Small intestine (tissue), 7 donors: ENCODE results near the gene TRRAP. TPM values are rescaled to one million over a fixed set of nuclear protein-coding genes. Genes with fewer than 3 reads are reported as not detected.

ENCODE experiments used
- DNase-seq, 2 donors: peaks; one replicate each; pipeline versions ENCODE4 v3.0.0 to v3.0.0-alpha.2; 2013
- FAIRE-seq: peaks from 2 replicates; lab custom pipeline; 2012; peaks lifted over from hg19 to GRCh38; lab: Jason Lieb, UNC
- H3K27ac ChIP-seq, 3 donors: one replicate each; pipeline ENCODE4 v1.5.1; 2013; ENCODE audit warnings: low read length in 2 of 3, mild to moderate bottlenecking in 2 of 3, control low read depth in 1 of 3, inconsistent platforms in 1 of 3, low read depth in 1 of 3, moderate library complexity in 1 of 3
- H3K27me3 ChIP-seq, 3 donors: one replicate each; pipeline ENCODE4 v1.6.1; 2013; ENCODE audit warnings: low read length in 3 of 3, inconsistent platforms in 1 of 3; ENCODE audit not compliant: control insufficient read depth in 3 of 3, insufficient read depth in 3 of 3
- H3K36me3 ChIP-seq, 3 donors: one replicate each; pipeline ENCODE4 v1.6.1; 2013; ENCODE audit warnings: low read length in 3 of 3, inconsistent platforms in 1 of 3, low read depth in 1 of 3, mild to moderate bottlenecking in 1 of 3, moderate library complexity in 1 of 3; ENCODE audit not compliant: control insufficient read depth in 3 of 3, insufficient read depth in 2 of 3
- H3K4me1 ChIP-seq, 3 donors: one replicate each; pipeline ENCODE4 v1.6.1; 2013; ENCODE audit warnings: low read length in 2 of 3, inconsistent platforms in 1 of 3, low read depth in 1 of 3, mild to moderate bottlenecking in 1 of 3, moderate library complexity in 1 of 3; ENCODE audit not compliant: control insufficient read depth in 3 of 3, insufficient read depth in 2 of 3
- H3K4me3 ChIP-seq, 3 donors: one replicate each; pipeline ENCODE4 v1.5.1; 2013; ENCODE audit warnings: low read length in 3 of 3, control low read depth in 1 of 3, inconsistent platforms in 1 of 3, low read depth in 1 of 3, mild to moderate bottlenecking in 1 of 3, moderate library complexity in 1 of 3
- H3K9me3 ChIP-seq, 2 donors: one replicate each; pipeline ENCODE4 v1.6.1; 2013; ENCODE audit warnings: low read depth in 1 of 2, low read length in 1 of 2; ENCODE audit not compliant: control insufficient read depth in 2 of 2, insufficient read depth in 1 of 2
- WGBS, 3 donors: extraction: QIAGEN DNeasy Blood & Tissue Kit; methylation state at CpG; one replicate each; pipeline ENCODE4 v1.1.7; 2013; 5-methylcytosine and 5-hydroxymethylcytosine counted together
- polyA plus RNA-seq, 4 donors: library from polyadenylated mRNA; stranded (reverse) in 3 of 4; unstranded in 1 of 4; fragments of 200-250 nt in 3 of 4; fragments of 120-200 nt in 1 of 4; gene quantifications; one replicate each; pipeline versions ENCODE4 v1.2.1 to v1.2.3, GENCODE V29; 2013
- donor health status: healthy with polysubstance abuse.
- donor health status: control.
- donor health status: control.
- donor health status: Bipolar disorder and iron deficiency.
- donor health status: healthy.

TRRAP gene
- polyA plus RNA-seq, 4 donors, result 5.4 to 26.0 (median 10.1) TPM

DNA sequence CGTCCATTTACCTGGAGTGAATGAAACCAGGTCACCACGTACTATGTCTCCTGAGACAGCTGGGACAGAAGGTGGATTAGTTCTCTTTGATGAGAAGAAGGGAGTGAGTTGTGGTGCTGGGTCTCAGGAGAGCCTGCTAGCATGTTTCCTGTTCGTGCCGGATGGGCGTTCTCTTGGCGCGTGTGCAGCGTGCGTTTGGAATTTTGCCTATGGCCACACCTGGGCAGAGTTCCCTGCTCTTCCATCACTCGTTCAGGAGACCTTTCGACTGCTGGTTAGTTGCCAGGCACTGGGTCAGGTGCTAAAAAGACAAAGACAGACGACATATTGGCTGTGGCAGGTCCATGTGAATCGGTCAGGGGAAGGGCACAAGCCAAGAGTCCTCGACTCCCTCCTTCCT lies 90.3 kb downstream of the TRRAP start:
- H3K27ac ChIP-seq, result peak overlapping the region in 2 of 3 donors; percentile 65 to 83
- H3K4me3 ChIP-seq, result no peak overlapping the region
- FAIRE-seq (no peak), DNase-seq (peak in 1 of 2 donors; percentile 98)
- peaks cover 0 to 3% (median 0%) of the 10 kb centered on the region in 3 donors for H3K4me1 ChIP-seq
- WGBS, 3 donors, result 19 to 83% (median 32%) methylated on average over 14 of the region's 14 CpGs
- no peaks in the 10 kb centered on the region for H3K27me3 ChIP-seq
- peaks cover 2 to 76% (median 22%) of the 10 kb centered on the region in 3 donors for H3K36me3 ChIP-seq
- H3K9me3 ChIP-seq, result no peaks in the 10 kb centered on the region

DNA sequence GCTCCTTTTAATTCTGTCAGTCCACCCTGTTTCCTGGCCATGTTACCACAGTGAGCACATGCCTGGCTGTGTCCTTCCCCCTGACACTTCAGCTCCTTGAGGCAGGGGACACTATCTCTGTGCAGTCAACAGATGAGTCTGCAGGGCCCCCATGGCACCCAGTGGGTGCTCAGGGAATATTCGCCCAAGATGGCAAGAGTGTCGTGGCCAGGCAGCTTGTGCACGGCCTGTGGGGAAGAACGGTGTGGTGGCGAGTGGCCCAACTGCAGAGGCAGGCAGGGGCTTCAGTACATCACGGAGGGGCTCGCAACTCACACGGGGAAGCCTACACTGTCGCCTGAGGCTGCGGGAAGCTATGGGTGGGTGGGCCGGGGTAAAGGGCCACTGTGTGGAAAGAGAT lies 91.1 kb downstream of the TRRAP start:
- Histone ChIP-seq H3K27ac (peak overlapping the region in 1 of 3 donors; percentile 71), H3K27me3 (no peaks in the 10 kb centered on the region), H3K36me3 (peaks cover 2 to 84% (median 23%) of the 10 kb centered on the region in 3 donors), H3K4me3 (no peak overlapping the region), H3K4me1 (peaks cover 0 to 3% (median 0%) of the 10 kb centered on the region in 3 donors), H3K9me3 (no peaks in the 10 kb centered on the region)
- DNase-seq (no peak), FAIRE-seq (no peak)
- WGBS, 3 donors, result 93 to 99% (median 95%) methylated on average over 11 of the region's 11 CpGs

DNA sequence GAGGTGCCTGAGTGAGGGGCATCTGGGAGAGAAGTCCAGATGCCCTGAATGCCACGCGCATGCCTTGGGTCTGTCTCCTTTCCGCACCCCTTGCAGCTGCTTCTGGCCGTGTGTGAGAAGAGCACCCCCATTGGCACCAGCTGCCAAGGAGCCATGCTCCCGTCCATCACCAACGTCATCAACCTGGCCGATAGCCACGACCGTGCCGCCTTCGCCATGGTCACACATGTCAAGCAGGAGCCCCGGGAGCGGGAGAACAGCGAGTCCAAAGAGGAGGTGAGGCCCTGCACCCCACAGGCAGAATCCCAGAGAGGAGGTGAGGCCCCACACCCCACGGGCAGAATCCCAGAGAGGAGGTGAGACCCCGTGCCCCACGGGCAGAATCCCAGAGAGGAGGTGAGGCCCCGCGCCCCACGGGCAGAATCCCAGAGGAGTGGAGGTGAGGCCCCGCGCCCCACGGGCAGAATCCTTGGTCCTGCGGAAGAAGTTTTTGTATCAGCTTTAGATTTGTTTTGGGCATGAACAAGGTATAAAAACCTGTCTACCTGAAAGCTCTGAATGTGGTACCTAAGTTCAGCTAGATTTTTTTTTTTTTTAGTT lies 91.8 kb downstream of the TRRAP start:
- Histone ChIP-seq H3K27me3 (no peaks in the 10 kb centered on the region), H3K9me3 (no peaks in the 10 kb centered on the region), H3K27ac (no peak overlapping the region), H3K36me3 (peaks cover 2 to 81% (median 20%) of the 10 kb centered on the region in 3 donors), H3K4me1 (peaks cover 0 to 3% (median 0%) of the 10 kb centered on the region in 3 donors), H3K4me3 (no peak overlapping the region)
- WGBS, 3 donors, result 94 to 99% (median 96%) methylated on average over 24 of the region's 24 CpGs
- FAIRE-seq, result no peak
- DNase-seq, result no peak

DNA sequence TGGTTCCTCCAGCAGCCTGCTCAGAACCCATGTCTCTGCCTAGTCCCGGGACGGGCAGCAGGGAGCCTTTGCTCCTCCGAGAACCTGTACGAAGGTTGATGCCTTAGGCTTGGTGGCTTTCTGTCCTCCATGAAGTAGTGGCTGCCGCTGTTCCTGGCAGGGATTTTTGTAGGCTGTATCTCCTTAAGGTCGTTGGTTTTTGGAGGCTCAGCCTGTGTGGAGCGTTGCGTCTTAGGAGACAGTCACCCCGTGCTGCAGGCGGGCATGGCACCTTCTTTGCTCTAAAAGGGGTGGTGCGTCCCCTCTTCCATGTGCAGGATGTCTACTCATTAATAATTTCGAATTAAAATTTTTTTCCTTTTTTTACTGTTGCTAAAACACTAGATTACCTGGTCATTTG lies 92.5 kb downstream of the TRRAP start:
- H3K36me3 ChIP-seq, result peaks cover 2 to 80% (median 20%) of the 10 kb centered on the region in 3 donors
- H3K27ac ChIP-seq, result no peak overlapping the region
- H3K4me1 ChIP-seq, result peaks cover 0 to 3% (median 0%) of the 10 kb centered on the region in 3 donors
- 95 to 96% (median 95%) methylated on average over 12 of the region's 12 CpGs for WGBS, 3 donors
- no peaks in the 10 kb centered on the region for H3K27me3 ChIP-seq
- FAIRE-seq (no peak), DNase-seq (no peak)
- H3K4me3 ChIP-seq, result no peak overlapping the region
- H3K9me3 ChIP-seq, result no peaks in the 10 kb centered on the region

DNA sequence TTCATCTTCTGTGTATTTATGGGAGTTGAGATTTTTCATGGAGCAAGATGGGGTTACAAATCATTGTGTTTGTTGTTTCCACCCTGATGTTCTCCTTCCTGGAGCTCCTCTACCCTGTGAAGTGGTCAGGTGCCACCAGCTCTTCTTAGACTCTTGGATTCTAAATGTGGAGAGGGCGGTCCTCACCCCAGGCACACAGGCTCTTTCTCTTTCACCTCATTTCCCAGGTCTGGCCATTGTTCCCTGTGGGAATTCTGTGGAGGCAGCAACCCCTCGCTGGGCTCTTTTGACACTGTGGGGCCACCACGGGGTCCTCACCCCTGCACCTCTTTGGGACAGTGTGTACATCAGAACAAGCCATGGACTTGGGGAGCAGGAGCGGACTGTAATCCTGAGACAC lies 95.9 kb downstream of the TRRAP start:
- WGBS, 3 donors, result 97 to 99% (median 99%) methylated on average over 4 of the region's 4 CpGs
- no peak overlapping the region for H3K27ac ChIP-seq
- peaks cover 13 to 84% (median 40%) of the 10 kb centered on the region in 3 donors for H3K36me3 ChIP-seq
- no peaks in the 10 kb centered on the region for H3K9me3 ChIP-seq
- no peaks in the 10 kb centered on the region for H3K4me1 ChIP-seq
- no peaks in the 10 kb centered on the region for H3K27me3 ChIP-seq
- no peak for DNase-seq
- no peak for FAIRE-seq
- no peak overlapping the region for H3K4me3 ChIP-seq

DNA sequence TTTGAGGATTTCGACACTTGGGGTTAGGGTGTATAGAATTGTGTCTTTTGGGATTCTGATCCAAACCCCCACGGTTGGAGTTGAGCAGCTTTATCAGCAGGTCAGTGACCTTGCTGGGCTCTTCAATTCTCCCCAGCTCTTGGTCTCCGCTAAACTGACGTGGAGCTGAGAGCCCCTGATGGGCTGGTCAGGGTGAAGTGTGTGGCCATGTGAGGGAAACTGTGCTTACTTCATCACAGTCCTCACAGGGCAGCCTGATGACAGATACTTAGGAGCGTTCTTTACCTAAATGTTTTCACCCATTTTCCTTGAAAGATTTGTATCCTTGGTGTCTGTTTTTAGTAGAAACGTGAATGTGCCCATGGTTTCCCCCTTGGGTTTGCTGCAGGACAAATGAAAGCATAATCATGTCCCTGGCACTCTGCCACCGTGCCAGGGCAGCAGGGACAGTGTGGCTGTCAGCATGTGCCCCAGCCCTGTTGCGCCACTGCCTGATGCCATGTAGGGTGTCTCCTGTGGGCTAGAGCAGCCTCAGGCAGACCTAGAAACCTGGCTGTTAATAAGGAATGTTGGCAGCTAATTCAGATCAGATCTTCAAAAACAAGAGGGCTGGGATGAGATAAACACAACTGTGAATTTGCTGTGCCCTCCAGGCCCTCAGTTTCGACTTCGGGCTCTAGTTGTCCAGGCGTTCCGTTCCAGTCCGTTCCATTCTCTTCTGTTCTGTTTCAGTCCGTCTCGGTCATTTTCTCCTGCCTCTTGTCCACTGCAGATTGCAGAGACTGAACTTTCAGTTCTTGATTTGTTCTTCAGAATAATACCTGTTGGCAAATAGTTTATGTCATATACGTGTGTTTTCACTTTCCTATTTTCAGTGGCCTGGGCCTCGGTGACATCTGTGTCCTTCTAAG lies 96.8 kb downstream of the TRRAP start:
- FAIRE-seq (no peak), DNase-seq (no peak)
- WGBS, 3 donors, result 90 to 91% (median 90%) methylated on average over 17 of the region's 17 CpGs

DNA sequence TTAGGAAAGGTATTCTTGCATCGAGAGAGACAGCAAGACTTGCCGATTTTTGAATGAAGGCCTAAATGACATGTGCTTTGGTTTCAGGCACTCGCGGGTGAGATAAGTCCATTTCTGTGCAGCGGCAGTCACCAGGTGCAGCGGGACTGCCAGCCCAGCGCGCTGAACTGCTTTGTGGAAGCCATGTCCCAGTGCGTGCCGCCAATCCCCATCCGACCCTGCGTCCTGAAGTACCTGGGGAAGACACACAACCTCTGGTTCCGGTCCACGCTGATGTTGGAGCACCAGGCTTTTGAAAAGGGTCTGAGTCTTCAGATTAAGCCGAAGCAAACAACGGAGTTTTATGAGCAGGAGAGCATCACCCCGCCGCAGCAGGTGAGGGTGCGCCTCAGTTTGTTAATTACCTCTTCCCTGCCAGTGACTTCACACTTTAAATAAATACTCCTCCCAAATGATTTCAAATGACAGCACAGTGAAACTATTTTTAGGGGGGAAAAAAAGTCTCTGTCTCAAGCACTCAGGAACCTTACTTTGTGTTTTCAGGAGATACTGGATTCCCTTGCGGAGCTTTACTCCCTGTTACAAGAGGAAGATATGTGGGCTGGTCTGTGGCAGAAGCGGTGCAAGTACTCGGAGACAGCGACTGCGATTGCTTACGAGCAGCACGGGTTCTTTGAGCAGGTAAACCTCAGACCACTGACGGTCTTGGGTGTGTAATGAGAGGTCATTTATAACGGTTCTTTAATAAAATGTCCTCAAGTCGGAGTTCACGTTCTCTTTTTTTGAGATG lies 98.3 kb downstream of the TRRAP start:
- H3K4me3 ChIP-seq, result no peak overlapping the region
- H3K36me3 ChIP-seq, result peaks cover 13 to 76% (median 40%) of the 10 kb centered on the region in 3 donors
- no peaks in the 10 kb centered on the region for H3K4me1 ChIP-seq
- H3K27me3 ChIP-seq, result no peaks in the 10 kb centered on the region
- FAIRE-seq (no peak), DNase-seq (no peak)
- WGBS, 3 donors, result 96 to 97% (median 97%) methylated on average over 30 of the region's 30 CpGs
- no peaks in the 10 kb centered on the region for H3K9me3 ChIP-seq
- H3K27ac ChIP-seq, result no peak overlapping the region

More for the DNA sequence above, 96.8 kb downstream of the TRRAP start:
- H3K27me3 ChIP-seq, result no peaks in the 10 kb centered on the region
- no peak overlapping the region for H3K4me3 ChIP-seq
- H3K36me3 ChIP-seq, result peaks cover 13 to 75% (median 42%) of the 10 kb centered on the region in 3 donors
- H3K4me1 ChIP-seq, result no peaks in the 10 kb centered on the region
- no peak overlapping the region for H3K27ac ChIP-seq
- H3K9me3 ChIP-seq, result no peaks in the 10 kb centered on the region

DNA sequence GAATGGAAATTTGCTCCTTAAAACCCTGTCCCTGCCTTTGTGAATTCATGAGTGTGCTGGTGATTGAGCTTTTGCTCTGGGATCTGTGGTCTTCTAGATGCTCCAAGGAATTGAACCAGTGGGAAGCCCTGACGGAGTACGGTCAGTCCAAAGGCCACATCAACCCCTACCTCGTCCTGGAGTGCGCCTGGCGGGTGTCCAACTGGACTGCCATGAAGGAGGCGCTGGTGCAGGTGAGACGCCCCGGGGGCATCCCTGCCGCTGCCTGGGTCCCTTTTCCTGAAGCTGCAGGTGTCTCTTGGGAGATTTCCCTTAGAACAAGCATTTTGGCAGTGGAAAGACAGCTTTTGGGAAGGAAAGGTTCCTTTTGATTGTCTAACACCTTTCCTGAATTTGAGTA lies 100.3 kb downstream of the TRRAP start:
- Histone ChIP-seq H3K27ac (no peak overlapping the region), H3K27me3 (no peaks in the 10 kb centered on the region), H3K9me3 (no peaks in the 10 kb centered on the region), H3K36me3 (peaks cover 19 to 79% (median 40%) of the 10 kb centered on the region in 3 donors), H3K4me1 (no peaks in the 10 kb centered on the region), H3K4me3 (no peak overlapping the region)
- WGBS, 3 donors, result 76 to 88% (median 84%) methylated on average over 9 of the region's 9 CpGs
- FAIRE-seq (no peak), DNase-seq (no peak)
